ENCODE data around the gene PRR3.
"Not testable (repeated sequence)": the region's sequence is repeated elsewhere in the genome, so short reads cannot be mapped to it uniquely, and the experiment has no call there.

PRR3 gene, protein sequence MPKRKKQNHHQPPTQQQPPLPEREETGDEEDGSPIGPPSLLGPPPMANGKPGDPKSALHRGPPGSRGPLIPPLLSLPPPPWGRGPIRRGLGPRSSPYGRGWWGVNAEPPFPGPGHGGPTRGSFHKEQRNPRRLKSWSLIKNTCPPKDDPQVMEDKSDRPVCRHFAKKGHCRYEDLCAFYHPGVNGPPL

DNA sequence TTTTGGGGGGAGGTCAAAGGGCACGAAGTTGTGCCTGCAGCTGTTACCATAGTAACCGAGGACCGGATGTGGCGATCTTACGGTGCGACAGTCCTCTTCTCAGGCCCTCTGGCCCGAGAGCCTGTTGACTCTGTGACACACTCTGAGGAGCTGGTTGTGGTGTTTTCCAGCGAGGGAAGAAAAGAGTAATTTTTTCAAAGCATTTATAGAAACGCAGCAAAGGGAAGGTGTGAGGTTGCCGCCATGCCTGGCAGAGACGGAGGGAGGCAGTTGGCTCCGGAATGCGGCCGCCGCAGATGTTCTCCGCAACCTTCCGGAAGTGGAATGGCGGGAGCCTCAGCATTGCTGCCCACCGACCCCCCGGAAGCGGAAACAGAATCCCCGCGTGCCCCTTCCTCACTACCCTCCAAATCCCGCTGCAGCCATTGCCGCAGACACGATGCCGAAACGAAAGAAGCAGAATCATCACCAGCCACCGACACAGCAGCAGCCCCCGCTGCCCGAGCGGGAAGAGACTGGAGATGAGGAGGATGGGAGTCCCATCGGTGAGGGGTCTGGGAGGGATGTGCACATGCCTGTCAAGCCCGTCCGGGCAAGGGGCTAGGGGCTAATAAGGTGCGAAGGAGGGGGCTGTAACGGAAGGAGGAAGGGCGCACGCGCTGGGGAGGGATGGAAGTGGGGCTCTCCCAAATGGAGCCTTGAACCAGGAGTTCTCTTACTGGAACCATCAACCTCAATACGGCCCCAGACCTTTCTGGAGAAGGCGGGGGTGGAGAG lies at the start of gene PRR3:
Gene PRR3, plus strand, starts transcription at position 390 of the 777 bp plus-strand sequence. Its CDS starts 50 bp downstream, at position 440.
- peak; percentile 92 to 94 for DNase-seq

DNA sequence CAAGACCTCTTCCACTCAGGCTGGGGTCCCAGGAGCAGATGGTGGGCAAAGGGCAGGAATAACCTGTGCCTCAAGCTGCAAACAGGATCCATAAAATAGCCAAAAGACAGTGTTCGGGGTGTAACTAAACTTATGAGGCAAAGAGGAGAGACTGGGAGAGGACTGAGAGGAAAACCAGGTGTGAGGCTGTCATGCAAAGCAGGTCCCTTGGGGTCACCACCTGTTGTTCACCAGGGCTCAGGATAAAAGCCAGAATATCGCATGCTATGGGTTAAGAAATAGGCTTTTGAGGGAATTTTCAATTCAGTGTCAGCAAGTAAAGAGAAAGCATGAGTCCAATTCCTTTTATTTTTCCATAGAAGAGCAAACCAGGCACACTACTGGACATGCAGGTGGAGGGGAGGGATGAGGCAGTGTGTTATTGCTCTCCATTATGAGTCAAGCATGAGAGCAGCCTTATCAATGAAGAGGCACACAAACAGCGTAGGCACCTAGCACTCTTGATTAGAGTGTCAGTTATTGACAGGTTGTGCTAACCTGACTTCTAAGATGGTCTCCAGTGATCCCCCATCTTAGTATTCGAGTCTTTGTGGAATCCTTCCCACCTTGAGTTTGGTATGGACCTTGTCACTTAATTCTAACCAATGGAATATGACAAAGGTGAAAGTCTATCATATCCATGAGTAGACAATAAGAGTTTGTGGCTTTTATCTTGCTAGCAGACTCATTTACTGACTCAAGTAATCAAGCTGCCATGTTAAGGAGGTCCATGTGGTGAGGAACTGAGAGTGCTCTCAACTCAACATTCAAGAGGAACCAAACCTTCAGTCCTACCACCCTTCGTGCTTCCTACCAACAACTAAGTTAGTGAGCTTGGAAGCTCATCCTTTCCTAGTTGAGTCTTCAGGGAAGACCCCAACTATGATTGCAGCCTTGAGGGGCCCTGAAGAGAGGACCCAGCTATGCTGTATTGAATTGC lies 49.0 kb upstream of the PRR3 start:
- DNase-seq = no peak

DNA sequence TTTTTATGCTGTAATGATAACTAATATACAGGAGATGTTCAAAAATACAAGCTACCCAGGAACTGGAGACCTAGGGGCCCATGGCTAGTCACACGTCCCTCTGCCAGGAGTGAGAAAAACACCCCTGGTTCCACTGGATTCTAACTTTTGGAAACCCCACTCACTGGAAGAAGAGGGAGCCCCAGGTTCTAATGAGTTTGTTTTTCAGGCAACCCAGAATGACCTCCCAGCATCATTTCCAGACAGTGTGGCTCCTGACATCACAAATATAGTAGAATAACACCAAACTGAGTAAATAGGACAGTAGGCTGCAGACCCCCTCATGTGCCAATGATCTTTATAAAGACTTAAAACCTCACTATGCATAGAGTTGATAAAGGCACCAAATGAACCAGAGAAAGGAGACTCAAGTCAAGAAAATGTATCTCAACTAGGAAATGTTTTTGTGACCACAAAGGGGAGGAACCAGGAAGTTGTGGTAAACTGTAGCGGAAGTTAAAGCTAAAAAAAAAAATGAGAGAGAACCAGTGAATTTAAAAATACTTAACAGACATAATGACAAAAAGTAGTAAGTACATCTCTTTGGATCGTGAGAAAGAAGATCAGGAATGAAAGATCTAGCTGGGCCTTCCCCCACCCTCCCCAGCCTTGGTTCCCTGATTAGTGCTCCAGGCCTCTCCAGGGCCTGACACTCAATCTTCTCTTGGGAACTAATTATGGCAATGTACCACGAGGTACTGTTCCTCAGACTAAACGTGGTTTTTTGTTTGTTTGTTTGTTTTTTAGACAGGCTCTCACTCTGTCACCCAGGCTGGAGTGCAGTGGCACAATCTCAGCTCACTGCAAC lies 48.0 kb upstream of the PRR3 start:
- DNase-seq = peak in 1 of 2 donors; percentile 79

DNA sequence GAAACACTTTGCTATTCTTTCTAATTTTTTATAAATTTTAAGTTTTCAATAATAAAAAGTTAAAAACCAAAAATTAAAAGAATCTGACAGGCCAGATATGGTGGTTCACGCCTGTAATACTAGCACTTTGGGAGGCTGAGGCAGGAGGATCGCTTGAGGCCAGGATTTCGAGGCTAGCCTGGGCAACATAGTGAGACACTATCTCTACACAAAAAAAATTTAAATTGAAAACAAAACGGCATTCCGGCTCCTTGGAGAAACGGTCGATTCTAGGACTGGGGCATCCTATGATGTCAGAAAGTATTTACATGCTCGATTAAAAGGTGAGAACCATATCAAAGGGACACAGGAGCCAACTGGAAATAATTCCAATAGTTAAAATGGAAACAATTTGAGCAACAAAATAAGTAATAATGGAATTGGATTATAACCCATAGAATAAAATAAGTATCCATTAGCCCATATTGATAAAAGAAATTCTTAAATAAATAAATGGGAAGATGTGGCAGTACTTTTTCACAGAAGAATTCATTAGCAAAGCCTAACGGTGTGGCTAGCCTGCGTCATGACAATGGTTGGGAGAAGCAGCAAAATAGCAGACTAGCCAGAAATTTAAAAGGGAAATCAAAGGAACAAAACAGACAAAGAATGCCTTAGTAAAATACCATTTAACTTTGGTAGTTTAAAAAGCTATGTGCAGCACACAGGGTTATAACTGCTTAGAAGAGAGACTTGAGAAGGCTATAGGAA lies 46.5 kb upstream of the PRR3 start:
- DNase-seq = no peak

DNA sequence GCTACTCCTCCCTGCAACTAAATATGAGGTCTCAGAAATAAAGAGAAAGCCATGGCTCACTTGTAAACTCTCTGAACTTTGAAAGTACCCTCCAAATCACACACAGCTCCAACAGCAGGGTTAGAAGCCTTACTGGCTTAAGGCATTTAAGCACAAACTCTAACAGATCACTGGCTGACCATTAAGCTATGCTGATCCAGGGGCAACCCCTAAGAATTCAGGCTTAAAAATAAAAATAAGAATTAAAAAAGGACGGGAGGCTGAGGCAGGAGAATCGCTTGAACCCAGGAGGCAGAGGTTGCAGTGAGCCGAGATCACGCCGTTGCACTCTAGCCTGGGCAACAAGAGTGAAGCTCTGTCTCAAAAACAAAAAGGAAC lies 45.9 kb upstream of the PRR3 start:
- no peak for DNase-seq

DNA sequence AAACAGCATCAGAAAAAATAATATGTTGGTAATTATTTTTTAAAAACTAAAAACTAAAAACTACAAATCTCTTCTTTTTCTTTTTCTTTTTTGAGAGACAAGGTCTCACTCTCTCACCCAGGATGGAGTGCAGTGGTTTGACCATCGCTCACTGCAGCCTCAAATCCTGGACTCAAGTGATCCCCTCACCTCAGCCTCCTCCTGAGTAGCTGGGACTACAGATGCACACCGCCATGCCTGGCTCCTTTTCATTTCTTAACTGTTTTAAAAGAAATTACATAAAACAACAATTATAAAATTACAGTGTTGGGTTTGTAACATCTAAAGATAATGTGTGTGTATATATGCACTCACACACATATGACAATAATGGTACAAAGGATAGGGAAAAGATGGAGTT lies 43.6 kb upstream of the PRR3 start:
- DNase-seq = no peak

DNA sequence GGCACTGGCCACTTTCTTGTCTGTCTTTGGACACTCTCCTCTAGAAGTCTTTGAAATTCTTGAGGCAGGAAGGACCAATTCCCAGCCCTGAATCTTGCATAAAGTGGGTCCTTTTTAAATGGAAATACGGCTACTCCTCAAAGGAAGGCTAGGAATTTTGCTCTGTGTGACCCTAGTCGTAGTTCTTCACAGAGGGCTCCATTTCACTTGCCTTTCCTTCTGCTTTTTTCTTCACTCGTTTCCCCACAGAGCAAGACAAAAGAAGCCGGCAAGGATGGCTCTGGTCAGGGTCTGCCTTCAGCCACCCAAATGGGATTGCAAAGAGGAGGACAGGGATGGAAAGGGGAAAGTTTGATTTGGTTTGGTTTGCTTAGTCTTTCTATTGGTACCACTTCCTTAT lies 42.0 kb upstream of the PRR3 start:
- no peak for DNase-seq

DNA sequence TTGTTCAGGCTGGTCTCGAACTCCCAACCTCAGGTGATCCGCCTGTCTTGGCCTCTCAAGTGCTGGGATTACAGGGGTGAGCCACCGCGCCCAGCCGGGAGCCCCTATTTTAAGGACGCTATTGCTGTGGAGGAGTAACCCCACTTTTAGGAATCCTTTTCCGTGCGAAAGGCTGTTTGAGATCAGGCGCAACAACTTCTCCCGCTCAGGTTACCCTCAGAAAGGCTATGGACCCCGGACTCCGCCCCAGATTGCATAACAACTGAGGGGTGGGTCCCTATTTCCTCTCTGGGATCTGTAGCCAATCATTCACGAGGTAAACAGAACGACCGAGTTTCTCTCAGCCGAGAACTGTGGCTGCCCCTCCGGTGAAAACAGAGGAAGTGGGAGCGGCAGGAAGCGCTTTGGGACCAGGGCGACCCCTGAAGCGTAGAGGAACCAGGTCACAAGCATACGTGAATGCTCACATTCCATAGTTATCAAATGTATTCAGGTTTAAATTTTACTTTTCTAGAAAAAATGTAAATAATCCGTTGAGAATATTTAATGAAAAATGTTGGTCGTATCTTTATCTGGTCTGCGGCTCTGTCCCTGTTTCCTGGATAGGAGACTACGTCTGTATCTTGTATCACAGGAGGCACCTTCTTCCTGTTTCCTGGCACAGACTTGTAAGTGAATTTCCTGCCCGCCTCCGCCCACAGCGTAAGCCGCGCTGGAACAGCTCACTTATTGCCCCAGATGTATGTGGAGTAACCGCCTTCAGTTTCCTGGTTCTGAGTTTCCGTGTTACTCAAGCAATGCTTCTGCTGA lies 40.9 kb upstream of the PRR3 start:
- DNase-seq = peak; percentile 95

DNA sequence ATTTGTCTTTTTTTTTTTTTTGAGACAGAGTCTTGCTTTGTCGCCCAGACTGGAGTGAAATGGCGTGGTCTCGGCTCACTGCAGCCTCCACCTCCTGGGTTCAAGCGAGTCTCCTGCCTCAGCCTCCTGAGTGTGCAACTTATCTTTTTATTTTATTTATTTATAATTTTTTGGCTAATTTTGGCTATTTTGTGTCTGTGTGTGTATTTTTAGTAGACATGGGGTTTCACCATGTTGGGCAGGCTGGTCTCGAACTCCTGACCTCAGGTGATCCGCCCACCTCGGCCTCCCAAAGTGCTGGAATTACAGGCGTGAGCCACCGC lies 40.4 kb upstream of the PRR3 start:
- DNase-seq = not testable (repeated sequence)

DNA sequence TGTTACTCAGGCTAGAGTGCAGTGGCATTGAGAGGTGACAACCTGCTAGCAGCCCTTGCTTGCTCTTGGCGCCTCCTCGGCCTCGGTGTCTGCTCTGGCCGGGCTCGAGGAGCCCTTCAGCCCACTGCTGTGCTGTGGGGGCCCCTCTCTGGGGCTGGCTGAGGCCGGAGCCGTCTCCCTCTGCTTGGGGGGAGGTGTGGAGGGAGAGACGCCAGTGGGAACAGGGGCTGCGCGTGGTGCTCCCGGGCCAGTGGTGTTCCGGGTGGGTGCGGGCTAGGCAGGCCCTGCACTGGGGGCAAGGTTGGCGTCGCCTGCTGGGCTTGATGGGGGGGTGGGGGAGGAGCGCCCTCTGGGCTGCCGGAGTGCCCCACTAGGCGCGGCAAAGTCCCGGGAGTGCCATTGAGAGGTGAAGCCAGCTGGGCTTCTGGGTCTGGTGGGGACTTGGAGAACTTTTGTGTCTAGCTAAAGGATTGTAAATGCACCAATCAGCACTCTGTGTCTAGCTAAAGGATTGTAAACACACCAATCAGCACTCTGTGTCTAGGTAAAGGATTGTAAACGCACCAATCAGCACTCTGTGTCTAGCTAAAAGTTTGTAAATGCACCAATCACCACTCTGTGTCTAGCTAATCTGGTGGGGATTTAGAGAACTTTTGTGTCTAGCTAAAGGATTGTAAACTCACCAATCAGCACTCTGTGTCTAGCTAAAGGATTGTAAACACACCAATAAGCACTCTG lies 39.2 kb upstream of the PRR3 start:
- not testable (repeated sequence) for DNase-seq

DNA sequence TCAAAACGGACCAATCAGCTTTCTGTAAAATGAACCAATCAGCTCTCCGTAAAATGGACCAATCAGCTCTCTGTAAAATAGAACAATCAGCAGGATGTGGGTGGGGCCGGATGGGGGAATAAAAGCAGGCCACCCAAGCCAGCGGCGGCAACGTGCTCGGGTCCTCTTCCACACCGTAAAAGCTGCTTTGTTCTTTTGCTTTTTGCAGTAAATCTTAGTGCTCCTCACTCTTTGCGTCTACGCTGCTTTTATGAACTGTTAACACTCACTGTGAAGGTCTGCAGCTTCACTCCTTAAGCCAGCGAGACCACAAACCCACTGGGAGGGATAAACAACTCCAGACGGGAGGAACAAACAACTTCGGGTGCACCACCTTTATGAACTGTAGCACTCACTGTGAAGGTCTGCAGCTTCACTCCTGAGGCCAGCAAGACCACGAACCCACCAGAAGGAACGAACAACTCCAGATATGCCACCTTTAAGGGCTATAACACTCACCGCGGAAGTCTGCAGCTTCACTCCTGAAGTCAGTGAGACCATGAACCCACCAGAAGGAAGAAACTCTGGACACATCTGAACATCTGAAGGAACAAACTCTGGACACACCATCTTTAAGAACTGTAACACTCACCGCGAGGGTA lies 38.5 kb upstream of the PRR3 start:
- DNase-seq = peak in 1 of 2 donors; percentile 44

DNA sequence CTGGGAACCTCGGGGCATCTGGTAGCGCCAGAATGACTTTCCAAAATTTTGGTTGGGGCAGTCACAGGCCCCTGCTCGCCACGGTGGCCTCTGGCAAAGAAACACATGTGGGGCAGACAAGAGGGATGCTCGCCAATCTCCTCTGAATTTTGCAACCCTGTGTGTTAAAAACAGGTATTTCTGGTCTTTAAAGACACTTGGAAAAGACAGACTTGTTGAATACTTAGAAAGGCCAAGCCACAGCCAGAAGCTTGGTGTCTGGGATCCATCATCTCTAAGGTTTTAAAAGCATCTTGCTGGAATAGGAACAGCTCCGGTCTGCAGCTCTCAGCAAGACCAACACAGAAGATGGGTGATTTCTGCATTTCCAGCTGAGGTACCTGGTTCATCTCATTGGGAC lies 36.6 kb upstream of the PRR3 start:
- DNase-seq = no peak

DNA sequence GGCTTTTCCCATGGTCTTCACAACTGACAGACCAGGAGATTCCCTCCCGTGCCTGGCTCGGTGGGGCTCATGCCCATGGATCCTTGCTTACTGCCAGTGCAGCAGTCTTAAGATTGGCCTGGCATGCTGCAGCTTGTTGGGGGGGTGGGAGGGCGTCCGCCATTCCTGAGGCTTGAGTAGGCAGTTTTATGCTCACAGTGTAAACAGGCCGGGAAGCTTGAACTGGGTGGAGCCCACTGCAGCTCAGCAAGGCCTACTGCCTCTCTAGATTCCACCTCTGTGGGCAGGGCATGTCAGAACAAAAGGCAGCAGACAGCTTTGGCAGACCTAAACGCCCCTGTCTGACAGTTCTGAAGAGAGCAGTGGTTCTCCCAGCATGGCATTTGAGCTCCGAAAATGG lies 36.0 kb upstream of the PRR3 start:
- not testable (repeated sequence) for DNase-seq

DNA sequence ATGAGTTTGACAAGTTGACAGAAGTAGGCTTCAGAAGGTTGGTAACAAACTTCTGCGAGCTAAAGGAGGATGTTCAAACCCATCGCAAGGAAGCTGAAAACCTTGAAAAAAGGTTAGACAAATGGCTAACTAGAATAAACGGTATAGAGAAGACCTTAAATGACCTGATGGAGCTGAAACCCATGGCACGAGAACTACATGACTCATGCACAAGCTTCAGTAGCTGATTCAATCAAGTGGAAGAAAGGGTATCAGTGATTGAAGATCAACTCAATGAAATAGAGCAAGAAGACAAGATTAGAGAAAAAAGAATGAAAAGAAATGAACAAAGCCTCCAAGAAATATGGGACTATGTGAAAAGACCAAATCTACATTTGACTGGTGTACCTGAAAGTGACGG lies 35.1 kb upstream of the PRR3 start:
- DNase-seq = not testable (repeated sequence)

DNA sequence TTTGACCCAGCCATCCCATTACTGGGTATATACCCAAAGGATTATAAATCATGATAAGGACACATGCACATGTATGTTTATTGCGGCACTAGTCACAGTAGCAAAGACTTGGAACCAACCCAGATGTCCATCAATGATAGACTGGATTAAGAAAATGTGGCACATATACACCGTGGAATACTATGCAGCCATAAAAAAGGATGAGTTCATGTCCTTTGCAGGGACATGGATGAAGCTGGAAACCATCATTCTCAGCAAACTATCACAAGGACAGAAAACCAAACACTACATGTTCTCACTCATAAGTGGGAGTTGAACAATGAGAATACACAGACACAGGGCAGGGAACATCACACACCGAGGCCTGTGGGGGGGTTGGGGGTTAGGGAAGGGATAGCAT lies 30.7 kb upstream of the PRR3 start:
- DNase-seq = not testable (repeated sequence)

DNA sequence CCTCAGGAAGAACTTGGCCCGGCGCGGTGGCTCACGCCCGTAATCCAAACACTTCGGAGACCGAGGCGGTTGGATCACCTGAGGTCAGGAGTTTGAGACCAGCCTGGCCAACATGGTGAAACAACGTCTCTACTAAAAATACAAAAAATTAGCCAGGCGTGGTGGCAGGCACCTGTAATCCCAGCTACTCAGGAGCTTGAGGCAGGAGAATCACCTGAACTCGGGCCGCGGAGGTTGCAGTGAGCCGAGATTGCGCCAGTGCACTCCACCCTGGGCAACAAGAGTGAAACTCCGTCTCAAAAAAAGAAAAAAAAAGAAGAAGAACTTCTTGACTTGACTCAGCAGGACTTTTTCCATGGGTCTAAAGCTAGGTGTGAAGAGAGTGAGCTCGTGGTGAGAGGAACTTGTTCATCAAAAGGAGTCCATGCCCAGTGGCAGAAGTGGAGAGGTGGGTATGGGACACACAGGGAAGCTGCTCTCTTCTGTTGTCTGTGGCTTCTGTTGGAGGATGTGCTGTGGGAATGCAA lies 27.7 kb upstream of the PRR3 start:
- DNase-seq = peak; percentile 20 to 37

DNA sequence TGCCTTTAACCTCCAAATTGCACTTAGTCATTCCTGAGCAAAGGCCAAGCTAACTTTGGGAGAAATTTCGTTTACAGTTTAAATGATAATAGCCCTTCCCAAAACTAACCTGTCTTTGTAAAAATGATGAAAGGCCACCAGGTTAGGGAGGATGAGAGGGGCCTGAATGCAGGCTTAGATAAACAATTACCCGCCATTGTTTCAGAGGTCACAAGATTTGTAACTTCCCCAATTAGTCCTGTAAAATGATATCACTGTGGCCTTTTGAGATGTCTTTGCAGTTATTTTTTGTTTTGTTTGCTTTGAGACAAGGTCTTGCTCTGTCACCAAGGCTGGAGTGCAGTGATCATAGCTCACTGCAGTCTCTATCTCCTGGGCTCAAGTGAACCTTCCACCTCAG lies 27.1 kb upstream of the PRR3 start:
- DNase-seq = no peak

DNA sequence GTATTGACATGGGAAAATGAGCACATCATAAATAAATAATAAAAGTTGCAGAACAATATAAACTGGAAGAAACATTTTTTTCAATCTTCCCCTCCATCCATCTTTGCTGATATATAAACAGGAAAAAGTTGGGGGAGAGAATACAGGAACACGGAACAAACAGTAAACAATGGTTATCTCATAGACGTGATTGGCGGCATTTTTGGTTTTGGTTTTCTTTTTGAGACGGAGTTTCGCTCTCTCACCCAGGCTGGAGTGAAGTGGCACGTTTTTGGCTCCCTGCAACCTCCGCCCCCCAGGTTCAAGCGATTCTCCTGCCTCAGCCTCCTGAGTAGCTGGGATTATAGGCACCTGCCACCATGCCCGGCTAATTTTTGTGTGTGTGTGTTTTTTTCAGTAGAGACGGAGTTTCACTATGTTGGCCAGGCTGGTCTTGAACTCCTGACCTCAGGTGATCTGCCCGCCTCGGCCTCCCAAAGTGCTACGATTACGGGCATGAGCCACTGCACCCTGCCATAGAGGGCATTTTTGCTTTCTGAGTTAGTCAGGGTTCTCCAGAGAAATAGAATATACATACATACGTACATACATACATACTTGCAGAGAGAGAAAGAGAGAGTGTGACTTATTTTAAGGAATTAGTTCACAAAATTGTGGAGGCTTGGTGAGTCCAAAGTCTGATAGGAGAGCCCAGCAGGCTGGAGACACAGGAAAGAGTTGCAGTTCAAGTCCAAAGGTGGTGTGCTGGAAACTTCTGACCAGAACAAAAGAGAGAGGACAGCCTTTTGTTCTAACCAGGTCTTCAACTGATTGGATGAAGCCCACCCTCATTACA lies 23.4 kb upstream of the PRR3 start:
- DNase-seq = peak in 1 of 2 donors; percentile 64
